ENCODE results near the gene TMEM203. TPM values are rescaled to one million over a fixed set of nuclear protein-coding genes. Genes with fewer than 3 reads are reported as not detected.

TMEM203 gene
- total RNA-seq, 2 donors from 2014 or later = 15.3 to 27.1 TPM

DNA sequence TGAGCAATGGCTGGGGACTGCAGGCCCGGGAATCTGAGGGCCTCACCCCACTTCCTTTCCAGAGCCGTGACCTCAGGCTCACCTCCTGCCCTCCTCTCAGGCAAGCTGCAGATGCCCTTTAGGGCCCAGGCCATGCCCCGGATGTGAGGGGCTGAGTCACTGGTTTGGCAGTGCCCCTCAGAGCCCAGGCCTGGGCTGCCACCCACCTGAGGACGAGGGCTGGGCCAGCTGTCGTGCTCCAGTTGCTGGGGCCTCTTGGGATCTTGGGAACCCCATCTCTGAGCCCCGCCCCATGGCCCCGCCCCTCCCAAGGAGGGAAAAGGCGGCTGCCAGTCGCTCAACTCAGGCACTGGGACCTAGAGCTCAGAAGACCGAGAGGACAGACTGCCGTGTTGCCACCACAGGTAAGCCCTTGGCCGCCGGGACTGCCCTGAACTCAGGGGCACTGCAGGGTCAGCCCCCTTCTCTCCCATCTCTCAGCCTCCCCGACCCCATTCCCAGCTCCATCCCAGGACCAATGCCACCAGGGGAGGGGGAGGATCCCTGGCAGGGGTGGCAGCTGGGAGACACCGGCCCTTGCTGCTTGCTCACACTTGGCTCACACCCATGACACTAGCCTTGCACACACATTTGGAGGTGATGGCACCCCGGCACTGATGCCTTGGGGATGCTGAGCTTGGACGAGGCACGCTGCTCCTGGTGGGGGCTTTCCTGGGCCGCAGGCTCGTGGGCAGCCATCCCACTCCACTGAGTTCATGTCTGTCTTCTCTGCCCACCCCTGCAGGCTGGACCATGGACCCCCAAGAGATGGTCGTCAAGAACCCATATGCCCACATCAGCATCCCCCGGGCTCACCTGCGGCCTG lies 19.6 kb upstream of the TMEM203 start, which contains the start of gene CYSRT1:
Gene CYSRT1, plus strand, starts transcription at position 345 of the 865 bp plus-strand sequence. Its CDS starts 448 bp downstream, at position 793.
- DNase-seq (ENCODE audit: low spot score in 2 of 2) (no peak), ATAC-seq (no peak)
- Mint-ChIP-seq H3K36me3 (no peaks in the 10 kb centered on the region), H3K27ac (peak within 1 kb of the TSS; percentile 55 to 57), H3K9me3 (no peaks in the 10 kb centered on the region)

DNA sequence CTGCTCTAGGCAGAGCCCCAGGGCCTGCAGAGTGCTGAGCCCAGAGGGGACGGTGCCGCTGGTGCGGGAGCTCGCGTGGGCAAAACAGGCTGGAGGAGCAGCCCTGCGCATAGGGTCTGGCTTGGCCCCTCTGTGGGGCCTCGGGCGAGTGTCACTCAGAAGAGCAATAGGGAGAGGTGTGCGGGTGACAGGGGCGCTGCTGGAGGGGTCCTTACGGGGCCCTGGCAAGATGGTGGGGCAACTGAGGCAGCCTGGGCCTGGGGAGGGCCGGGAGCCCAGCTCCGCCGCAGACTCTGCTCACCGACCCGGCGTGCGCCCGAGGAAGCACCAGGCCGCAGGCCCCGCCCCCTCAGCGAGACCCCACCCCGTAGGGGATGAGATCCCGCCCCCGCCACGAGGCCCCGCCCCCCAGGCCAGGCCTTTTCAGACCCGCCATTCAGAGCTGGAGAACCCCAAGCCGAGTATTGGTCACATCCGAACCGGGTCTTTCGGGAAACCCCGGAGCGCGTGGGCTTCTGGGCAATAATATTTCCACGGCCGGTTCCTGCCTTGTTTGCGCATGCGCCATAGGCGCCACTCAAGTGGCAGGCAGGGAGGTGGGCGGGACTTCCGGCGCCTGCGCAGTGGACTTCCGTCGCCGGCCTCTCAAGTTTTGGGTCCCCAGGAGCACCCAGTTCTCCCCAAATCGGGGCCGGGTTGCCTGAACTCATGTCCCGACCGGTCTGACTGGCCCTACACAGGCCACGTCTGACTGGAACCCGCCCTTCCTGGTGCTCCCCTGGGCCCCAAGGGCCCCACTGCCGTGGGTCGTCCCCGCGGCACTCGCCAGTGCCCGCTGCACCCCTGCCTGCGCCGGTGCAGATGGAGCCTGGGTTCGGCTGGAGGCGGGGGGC lies 17.9 kb upstream of the TMEM203 start:
- Mint-ChIP-seq H3K27ac (peak overlapping the region; percentile 36 to 57), H3K36me3 (no peaks in the 10 kb centered on the region), H3K9me3 (no peaks in the 10 kb centered on the region)
- DNase-seq (ENCODE audit: low spot score in 2 of 2) (peak; percentile 98), ATAC-seq (peak; percentile 84 to 89)

DNA sequence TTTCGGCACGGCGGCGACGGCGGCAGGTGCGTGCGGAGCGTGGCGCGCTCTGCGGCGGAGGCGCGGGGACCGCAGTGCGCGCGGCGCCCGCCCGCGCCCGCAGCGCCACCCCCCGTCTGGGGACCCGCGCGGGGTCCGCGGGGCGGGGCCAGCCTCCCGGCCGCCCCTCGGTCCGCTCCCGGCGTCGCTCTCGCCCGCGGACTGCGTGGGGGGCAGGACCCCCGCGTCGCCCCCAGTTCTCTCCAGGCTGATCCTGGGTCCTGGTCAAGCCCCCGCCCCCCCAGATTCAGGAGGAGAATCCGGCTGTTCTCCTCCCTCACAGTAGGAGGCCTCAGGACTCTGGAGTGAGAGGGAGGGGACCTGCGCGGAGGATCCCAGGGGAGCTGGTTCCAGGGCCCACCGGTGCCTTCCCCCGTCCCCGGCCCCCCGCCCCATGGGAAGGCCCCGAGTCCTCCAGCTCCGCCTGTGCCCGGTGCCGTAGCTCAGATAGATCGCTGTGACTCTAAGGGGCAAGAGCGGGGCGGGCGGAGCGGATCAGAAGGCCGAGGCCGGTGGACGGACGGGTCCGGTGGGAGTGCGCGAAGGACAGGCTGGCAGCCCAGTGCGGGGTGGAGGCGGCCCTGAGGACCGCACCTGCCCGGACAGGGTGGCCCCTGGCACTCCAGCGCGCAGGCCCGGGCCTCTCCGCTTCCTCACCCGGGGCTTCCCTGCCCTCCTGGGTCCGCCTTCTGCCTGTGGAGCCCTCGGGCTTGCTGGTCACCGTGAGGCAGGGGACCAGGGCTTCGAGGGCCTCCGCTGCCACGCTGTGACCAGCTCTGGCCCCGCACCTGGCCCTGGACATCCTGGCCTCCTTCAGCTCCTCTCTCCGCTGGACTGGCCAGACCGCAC lies 17.0 kb upstream of the TMEM203 start, which contains the start of gene RNF208:
Gene RNF208, minus strand, starts transcription at position 51 of the 888 bp plus-strand sequence. CDS start 1,028 bp downstream, outside the sequence.
- peak within 1 kb of the TSS; percentile 36 to 57 for H3K27ac Mint-ChIP-seq
- ATAC-seq (peak in 1 of 2 donors; percentile 7), DNase-seq (ENCODE audit: low spot score in 2 of 2) (no peak)
- H3K36me3 Mint-ChIP-seq = no peaks in the 10 kb centered on the region
- H3K9me3 Mint-ChIP-seq = no peaks in the 10 kb centered on the region

DNA sequence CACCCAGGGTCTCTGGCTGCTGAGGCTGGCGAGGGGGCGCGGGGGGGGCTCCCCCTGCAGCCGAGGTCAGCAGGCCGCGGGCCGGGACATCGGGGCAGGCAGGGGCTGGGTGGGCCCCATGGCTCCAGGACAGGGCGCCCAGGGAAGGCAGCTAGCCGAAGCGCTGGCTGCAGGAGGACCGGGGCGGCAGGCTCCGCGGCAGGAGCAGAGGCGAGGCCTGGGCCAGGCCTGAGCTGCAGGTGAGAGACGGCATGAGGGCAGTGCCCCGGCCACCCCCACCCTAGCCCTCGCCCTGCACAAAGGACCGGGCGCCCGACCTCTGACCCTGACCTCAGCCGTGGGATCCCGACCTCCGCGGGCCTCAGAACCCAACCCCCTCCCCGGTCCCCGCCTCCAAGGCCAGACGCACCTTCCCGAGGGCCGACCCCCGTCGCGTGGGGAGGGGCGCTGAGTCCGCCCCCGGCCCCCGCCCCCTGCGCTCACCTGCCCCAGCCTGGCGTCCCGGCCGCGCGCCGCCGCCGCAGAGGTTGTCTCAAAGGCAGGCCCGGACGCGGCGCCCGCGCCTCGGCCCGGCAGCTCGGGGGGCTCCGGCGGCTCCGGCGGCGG lies 16.2 kb upstream of the TMEM203 start:
- DNase-seq (ENCODE audit: low spot score in 2 of 2) = no peak
- Mint-ChIP-seq H3K36me3 (no peaks in the 10 kb centered on the region), H3K27ac (no peak overlapping the region), H3K9me3 (no peaks in the 10 kb centered on the region)
- ATAC-seq = no peak

DNA sequence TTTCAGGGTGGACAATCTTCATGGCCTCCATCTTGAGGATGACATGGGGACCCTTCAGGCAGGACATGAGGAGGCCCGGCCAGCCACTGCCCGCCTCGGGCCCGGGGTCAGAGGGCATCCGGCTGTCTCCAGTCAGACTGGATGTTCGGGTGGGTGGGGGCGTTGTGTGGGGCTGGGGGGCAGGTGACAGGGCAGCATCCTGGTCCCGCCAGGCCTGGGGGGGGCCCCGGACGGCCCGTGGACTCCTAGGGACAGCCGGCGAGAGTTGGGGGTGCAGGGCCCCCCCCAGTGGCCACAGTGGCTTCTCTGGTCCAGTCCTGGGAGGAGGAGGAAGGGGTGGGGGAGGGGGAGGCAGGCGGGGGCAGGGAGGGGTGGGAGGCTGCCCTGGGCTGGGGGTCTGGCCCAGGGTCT lies 15.7 kb upstream of the TMEM203 start:
- no peak for ATAC-seq
- no peak overlapping the region for H3K27ac Mint-ChIP-seq
- H3K9me3 Mint-ChIP-seq = no peaks in the 10 kb centered on the region
- DNase-seq (ENCODE audit: low spot score in 2 of 2) = no peak
- no peaks in the 10 kb centered on the region for H3K36me3 Mint-ChIP-seq

DNA sequence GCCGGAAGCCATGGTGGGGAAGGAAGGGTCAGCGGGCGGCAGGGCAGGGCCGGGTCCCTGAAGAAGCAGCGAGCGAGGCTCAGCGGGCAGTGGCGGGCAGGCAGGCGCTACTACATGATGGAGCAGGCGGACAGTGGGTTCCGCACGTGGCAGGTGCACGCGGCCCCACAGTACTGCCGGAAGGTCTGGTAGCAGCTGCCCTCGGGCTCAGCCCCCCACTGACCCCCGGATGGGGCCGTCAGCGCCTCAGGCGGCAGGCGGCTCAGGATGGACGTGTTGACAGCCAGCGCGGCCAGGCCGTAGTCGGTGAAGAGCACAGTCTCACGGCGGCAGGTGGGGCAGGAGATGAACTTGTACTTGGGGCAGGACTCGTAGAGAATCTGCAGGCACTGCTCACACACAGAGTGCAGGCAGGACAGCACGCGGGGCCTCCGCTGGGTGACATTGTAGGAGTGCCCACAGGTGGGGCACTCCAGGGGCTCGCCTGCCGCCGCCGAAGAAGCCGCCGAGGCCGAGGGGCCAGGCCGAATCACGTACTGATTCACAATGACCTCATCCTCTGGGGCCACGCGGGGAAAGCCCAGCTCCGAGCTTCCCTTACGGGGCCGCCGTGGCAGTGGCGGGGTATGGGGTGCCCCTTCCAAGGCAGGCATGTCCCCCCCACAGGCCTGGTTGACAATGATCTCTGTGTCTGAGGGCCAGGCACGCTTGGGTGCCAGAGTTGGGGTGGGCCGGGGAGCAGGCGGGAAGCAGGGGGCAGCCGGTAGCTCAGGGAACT lies 15.1 kb upstream of the TMEM203 start:
- ATAC-seq (no peak), DNase-seq (ENCODE audit: low spot score in 2 of 2) (no peak)
- Mint-ChIP-seq H3K27ac (no peak overlapping the region), H3K9me3 (no peaks in the 10 kb centered on the region), H3K36me3 (no peaks in the 10 kb centered on the region)

DNA sequence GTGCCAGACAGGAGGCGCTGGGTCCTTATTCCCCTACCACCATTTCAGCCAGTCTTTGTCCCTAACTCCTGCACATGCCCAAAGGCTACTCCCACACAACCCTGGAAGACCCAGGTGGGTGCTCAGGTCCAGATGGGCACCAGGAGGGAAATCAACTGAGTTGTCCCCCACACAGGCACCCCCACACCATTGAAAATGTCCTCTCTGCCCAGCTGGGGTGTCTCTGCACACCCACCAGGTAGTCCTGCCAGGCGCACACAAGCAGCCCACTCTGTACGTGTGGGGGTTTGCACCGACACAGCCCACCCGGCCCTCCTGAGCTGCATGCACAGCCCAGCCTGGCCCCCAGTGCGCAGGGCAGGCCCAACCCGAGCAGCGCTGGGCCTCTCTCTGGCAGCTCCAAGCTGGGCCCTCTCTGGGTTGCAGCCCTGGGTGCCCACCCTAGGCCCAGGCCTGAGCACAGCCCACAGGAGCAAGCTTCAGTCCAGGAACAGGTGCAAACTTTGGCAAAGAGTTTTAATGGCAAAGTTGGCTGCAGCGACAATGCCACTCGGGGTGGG lies 14.4 kb upstream of the TMEM203 start:
- Mint-ChIP-seq H3K36me3 (no peaks in the 10 kb centered on the region), H3K9me3 (no peaks in the 10 kb centered on the region), H3K27ac (peak overlapping the region in 1 of 2 donors; percentile 56)
- no peak for ATAC-seq
- no peak for DNase-seq (ENCODE audit: low spot score in 2 of 2)

DNA sequence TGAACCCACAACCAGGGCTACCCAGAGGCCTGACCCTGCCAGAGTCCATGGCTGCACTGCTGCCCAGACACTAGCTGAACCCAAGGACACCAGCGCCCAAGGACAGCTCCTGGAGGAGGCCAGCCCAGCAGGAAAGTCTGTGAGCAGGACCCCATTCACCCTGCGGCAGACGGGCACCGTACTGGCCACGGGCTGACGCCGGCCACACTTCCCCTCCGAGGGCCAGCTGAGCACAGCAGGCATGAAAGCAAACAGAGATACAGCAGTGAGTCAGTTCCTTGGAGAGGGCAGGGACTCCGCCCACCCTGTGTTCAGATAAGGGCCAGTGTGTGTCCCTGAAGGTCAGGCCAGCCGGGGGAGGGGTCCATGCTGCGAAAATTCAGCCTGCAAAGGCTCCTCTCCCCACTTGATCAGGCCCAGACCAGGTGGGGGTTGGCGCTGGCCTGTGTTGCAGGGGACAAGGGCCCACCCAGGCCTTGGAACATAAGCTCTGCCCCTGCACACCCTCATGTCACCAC lies 13.4 kb upstream of the TMEM203 start:
- Mint-ChIP-seq H3K9me3 (no peaks in the 10 kb centered on the region), H3K36me3 (no peaks in the 10 kb centered on the region), H3K27ac (no peak overlapping the region)
- ATAC-seq (no peak), DNase-seq (ENCODE audit: low spot score in 2 of 2) (no peak)

DNA sequence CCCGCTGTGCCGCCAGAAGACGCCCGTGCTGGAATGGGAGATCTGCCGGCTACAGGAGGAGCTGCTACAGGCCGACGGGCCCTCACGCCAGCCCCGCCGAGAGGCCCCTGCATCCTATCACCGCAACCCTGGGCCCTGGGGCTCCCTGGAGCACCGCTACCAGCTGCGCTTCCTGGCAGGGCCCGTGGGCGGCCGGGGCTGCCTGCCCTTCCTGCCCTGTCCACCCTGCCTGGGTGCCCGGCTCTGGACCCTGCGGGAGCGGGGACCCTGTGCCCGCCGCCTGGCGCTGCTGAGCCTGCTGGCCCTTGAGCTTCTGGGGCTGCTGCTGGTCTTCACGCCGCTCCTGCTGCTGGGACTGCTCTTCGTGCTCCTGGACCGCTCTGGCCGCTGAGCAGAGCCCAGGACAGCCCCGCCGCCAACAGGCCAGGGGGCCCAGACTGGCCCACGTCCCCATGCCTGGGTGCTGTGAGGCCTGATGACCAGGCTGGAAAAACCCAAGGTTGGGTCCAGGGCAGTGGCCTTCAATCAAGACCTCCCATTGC lies 12.8 kb upstream of the TMEM203 start:
- ATAC-seq = no peak
- no peaks in the 10 kb centered on the region for H3K9me3 Mint-ChIP-seq
- no peak overlapping the region for H3K27ac Mint-ChIP-seq
- no peak for DNase-seq (ENCODE audit: low spot score in 2 of 2)
- H3K36me3 Mint-ChIP-seq = no peaks in the 10 kb centered on the region

DNA sequence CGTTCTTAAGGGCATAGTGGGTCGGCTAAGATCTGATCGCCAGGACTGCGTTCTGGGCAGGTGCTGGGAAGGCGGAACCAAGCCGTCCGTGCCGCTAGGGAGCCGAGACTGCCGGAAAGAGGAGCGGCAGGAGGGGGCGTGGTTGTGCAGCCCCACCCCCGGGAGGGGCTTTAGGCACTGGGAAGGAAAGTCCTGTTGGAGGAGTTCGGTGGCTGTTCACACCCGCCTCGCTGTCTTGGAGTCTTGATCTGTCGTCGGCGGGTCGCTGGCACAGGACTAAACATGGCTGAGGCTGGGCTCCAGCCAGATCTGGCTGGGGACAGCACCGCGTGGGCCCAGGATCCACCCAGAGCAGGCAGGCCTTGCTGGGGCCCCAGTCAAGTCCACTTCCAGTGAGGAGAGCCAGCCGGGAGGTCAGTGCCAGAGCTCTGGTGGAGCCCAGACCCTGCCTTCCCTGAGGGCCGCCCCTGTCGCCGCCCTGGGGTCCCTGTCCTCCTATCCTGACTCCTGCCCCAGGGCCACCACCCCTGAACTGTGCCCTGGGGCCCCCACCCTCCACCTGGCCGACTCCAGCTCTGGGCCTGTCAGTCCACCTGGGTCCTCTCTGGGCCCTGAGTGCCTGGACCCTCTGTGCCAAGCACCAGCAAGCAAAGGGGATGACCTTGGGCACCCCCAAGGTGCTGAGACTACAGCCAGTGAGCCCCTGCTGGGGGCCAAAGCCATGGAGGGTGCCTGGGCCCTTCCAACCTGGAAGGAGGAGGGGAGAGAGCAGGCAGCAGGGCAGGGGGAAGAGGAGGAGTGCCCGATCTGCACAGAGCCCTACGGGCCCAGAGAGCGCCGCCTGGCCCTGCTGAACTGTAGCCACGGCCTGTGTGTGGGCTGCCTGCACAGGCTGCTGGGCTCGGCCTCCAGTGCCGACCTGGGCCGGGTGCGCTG lies 12.1 kb upstream of the TMEM203 start:
- H3K9me3 Mint-ChIP-seq = no peaks in the 10 kb centered on the region
- H3K36me3 Mint-ChIP-seq = no peaks in the 10 kb centered on the region
- no peak overlapping the region for H3K27ac Mint-ChIP-seq
- DNase-seq (ENCODE audit: low spot score in 2 of 2) (no peak), ATAC-seq (no peak)

DNA sequence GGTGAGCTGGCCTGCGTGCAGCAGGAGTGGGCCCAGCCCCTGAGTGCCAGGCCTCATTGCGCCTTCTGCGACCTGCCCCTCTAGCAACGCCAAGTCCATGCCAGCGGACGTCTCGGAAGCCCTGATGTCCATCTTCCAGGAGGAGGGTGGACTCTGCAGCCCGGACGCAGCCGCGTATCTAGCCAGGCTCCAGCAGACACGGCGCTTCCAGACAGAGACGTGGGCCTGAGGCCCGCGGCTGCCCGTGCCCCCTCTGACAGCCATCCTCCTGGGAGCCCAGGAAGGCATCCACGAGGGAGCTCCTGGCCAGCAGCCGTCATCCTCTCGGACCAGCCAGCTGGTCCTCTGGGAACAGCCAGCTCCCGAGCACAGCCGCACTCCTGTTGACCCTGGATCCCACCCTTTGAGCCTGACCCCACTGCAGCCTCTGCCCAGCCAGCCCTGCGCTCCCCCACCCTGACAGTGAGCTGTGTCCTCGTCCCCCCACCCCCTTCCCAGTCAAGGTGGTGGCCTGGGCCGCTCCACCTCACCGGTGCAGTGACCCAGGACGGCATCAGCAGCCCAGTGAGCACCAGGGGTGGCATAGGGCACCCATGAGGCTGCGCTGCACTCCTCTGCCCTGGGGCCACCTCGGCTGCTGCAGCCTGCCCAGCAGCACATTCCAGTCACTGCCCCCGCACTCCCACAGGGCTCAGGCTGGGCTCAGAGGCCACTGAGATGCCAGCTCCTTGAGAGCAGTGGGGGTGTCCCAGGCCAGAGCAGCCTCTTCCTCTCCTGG lies 10.9 kb upstream of the TMEM203 start:
- DNase-seq (ENCODE audit: low spot score in 2 of 2) (no peak), ATAC-seq (no peak)
- H3K27ac Mint-ChIP-seq = no peak overlapping the region
- H3K36me3 Mint-ChIP-seq = no peaks in the 10 kb centered on the region
- H3K9me3 Mint-ChIP-seq = no peaks in the 10 kb centered on the region

DNA sequence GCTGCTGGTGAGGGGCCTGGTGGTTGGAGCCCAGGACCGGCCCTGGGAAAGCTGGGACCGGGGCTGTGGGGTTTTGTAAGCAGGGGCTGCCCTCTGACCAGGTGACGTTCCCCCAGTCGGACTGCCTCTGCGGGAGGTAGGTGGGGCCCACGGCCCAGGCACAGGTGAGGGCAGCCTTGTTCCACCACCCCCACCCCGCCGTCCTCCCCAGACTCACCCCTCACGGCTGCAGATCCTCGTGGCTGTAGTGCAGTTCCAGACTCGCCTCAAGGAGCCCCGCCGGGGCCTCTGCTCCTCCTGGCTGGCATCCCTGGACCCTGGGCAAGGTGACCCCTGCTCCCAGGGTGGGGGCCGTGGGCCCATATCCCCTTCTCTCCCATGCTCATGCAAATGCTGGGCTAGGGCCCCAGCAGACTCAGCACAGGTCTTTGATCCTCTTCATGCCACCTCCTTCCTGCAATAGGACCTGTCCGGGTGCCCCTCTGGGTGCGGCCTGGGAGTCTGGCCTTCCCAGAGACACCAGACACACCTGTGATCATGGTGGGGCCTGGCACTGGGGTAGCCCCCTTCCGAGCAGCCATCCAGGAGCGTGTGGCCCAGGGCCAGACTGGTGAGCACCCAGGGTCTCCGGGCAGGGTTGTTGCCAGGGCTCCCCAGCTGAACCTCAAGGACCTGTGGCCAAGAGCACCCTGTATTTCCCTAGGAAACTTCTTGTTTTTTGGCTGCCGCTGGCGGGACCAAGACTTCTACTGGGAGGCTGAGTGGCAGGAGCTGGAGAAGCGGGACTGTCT lies 9.9 kb upstream of the TMEM203 start:
- Mint-ChIP-seq H3K27ac (peak overlapping the region in 1 of 2 donors; percentile 36), H3K9me3 (no peaks in the 10 kb centered on the region), H3K36me3 (no peaks in the 10 kb centered on the region)
- no peak for DNase-seq (ENCODE audit: low spot score in 2 of 2)
- no peak for ATAC-seq
